D341Med (cell line): Measurements from ENCODE around the gene RASD2.

Source experiments
- DNase-seq: peaks from one replicate; pipeline ENCODE4 v3.0.0; 2012; ENCODE audit warnings: low spot score

Gene RASD2

GRCh38 chr22:35586771-35587170 lies 46.1 kb downstream of the RASD2 start:
- DNase-seq: no peak

- no peak for DNase-seq
Observed at GRCh38 chr22:35587447-35587870, 46.8 kb downstream of the RASD2 start.

- no peak for DNase-seq
Observed at GRCh38 chr22:35587896-35588295, 47.3 kb downstream of the RASD2 start.

GRCh38 chr22:35589071-35589755 lies 48.6 kb downstream of the RASD2 start:
- no peak for DNase-seq

- DNase-seq: no peak
Observed at GRCh38 chr22:35589756-35590093, 49.1 kb downstream of the RASD2 start.

GRCh38 chr22:35590634-35591295 lies 50.1 kb downstream of the RASD2 start:
- no peak for DNase-seq

GRCh38 chr22:35591714-35592417 lies 51.2 kb downstream of the RASD2 start:
- no peak for DNase-seq

- DNase-seq: no peak
Observed at GRCh38 chr22:35592418-35592967, 51.9 kb downstream of the RASD2 start.

- DNase-seq: no peak
Observed at GRCh38 chr22:35593071-35593890, 52.6 kb downstream of the RASD2 start.

GRCh38 chr22:35593891-35594470 lies 53.4 kb downstream of the RASD2 start:
- no peak for DNase-seq

GRCh38 chr22:35594686-35595085 lies 54.1 kb downstream of the RASD2 start:
- DNase-seq: no peak

- no peak for DNase-seq
Observed at GRCh38 chr22:35596821-35597220, 56.2 kb downstream of the RASD2 start.

- no peak for DNase-seq
Observed at GRCh38 chr22:35597692-35598395, 57.2 kb downstream of the RASD2 start.

- no peak for DNase-seq
Observed at GRCh38 chr22:35598396-35598710, 57.7 kb downstream of the RASD2 start.

- DNase-seq: no peak
Observed at GRCh38 chr22:35599364-35599763, 58.7 kb downstream of the RASD2 start.

GRCh38 chr22:35600476-35600875 lies 59.8 kb downstream of the RASD2 start:
- DNase-seq: no peak

- no peak for DNase-seq
Observed at GRCh38 chr22:35601013-35601580, 60.5 kb downstream of the RASD2 start.

GRCh38 chr22:35601743-35602615 lies 61.3 kb downstream of the RASD2 start:
- DNase-seq: no peak
